T-cell (primary cell): Measurements from ENCODE around the gene SMYD1. TPM values are rescaled to one million over a fixed set of nuclear protein-coding genes. Genes with fewer than 3 reads are reported as not detected.
"Not testable (repeated sequence)": the region's sequence is repeated elsewhere in the genome, so short reads cannot be mapped to it uniquely, and the experiment has no call there.

Experiments
- ATAC-seq, 4 experiments: fragments of 200-7000 bp in 3 of 4; fragments of 150-1000 bp in 1 of 4; cut with Tn5 transposase; replicated peaks in 1 of 4; 1 replicate in 3 of 4; 2 replicates in 1 of 4; pipeline ENCODE4 v1.10.0; 2021; ENCODE audit warnings: moderate library complexity in 3 of 4, mild to moderate bottlenecking in 2 of 4, moderate number of reproducible peaks in 1 of 4
- CTCF ChIA-PET, 2 donors: fragments of 300-600 bp; sonication (Branson Sonifier 250); formaldehyde crosslinking; loops; one replicate each; lab custom pipeline; 2022; ENCODE audit warnings: antibody characterized with exemption in 2 of 2; lab: Charles Lee
- POLR2A ChIA-PET, 2 donors: fragments of 300-600 bp; sonication (Branson Sonifier 250); formaldehyde crosslinking; loops; one replicate each; lab custom pipeline; 2022; ENCODE audit warnings: antibody characterized with exemption in 2 of 2; lab: Charles Lee
- DNase-seq, 35 experiments: peaks; one replicate each; pipeline versions ENCODE4 v3.0.0 to v3.0.0-alpha.2; 2013 to 2023
- H3K27ac ChIP-seq: one replicate; pipeline ENCODE4 v1.5.1; 2013; ENCODE audit warnings: low read length
- H3K27me3 ChIP-seq, 2 experiments: replicated peaks in 1 of 2; 1 replicate in 1 of 2; 2 replicates in 1 of 2; pipeline versions ENCODE4 v1.6.1 to v1.7.0; 2013; ENCODE audit warnings: low read length in 1 of 2, mixed read lengths in 1 of 2; ENCODE audit not compliant: control insufficient read depth in 2 of 2, insufficient read depth in 2 of 2; ENCODE audit errors: extremely low read depth in 1 of 2
- H3K36me3 ChIP-seq, 2 donors: 1 replicate in 1 of 2; 2 replicates in 1 of 2; pipeline versions ENCODE4 v1.6.1 to v1.7.0; 2013; ENCODE audit warnings: low read length in 1 of 2; ENCODE audit not compliant: control insufficient read depth in 2 of 2, insufficient read depth in 1 of 2; ENCODE audit errors: extremely low read depth in 1 of 2
- H3K4me1 ChIP-seq, 2 experiments: 1 replicate in 1 of 2; 2 replicates in 1 of 2; pipeline versions ENCODE4 v1.6.1 to v1.7.0; 2013; ENCODE audit warnings: low read length in 2 of 2, mixed read lengths in 1 of 2; ENCODE audit not compliant: insufficient read depth in 2 of 2, control insufficient read depth in 1 of 2; ENCODE audit errors: extremely low read depth in 1 of 2
- H3K4me3 ChIP-seq, 2 donors: 1 replicate in 1 of 2; 2 replicates in 1 of 2; pipeline versions ENCODE4 v1.5.1 to v1.7.0; 2013; ENCODE audit warnings: mild to moderate bottlenecking in 2 of 2, low read length in 1 of 2, moderate library complexity in 1 of 2; ENCODE audit not compliant: control insufficient read depth in 1 of 2; ENCODE audit errors: extremely low read depth in 1 of 2
- H3K9me3 ChIP-seq: 2 replicates; pipeline ENCODE4 v1.7.0; 2013
- H3K27ac Mint-ChIP-seq, 2 donors: one replicate each; pipeline ENCODE4 v1.8.0; 2020 to 2021; ENCODE audit warnings: mild to moderate bottlenecking in 2 of 2, mixed read lengths in 2 of 2
- H3K27me3 Mint-ChIP-seq, 2 donors: one replicate each; pipeline ENCODE4 v1.8.0; 2021 to 2022; ENCODE audit warnings: mixed read lengths in 2 of 2
- H3K36me3 Mint-ChIP-seq: one replicate; pipeline ENCODE4 v1.8.0; 2021; ENCODE audit warnings: mixed read lengths
- H3K4me1 Mint-ChIP-seq, 3 donors: one replicate each; pipeline ENCODE4 v1.8.0; 2020 to 2022; ENCODE audit warnings: mixed read lengths in 3 of 3, mild to moderate bottlenecking in 1 of 3
- H3K4me3 Mint-ChIP-seq, 3 donors: one replicate each; pipeline ENCODE4 v1.8.0; 2020 to 2022; ENCODE audit warnings: mild to moderate bottlenecking in 3 of 3, mixed read lengths in 3 of 3, moderate library complexity in 3 of 3
- H3K9me3 Mint-ChIP-seq, 3 donors: one replicate each; pipeline ENCODE4 v1.8.0; 2020 to 2022; ENCODE audit warnings: mixed read lengths in 3 of 3
- WGBS: methylation state at CpG from one replicate; pipeline ENCODE4 v1.1.5; 2013; ENCODE audit warnings: missing lambda C conversion rate; ENCODE audit not compliant: insufficient coverage; 5-methylcytosine and 5-hydroxymethylcytosine counted together
- total RNA-seq, 35 experiments: library from RNA in 6 of 35; stranded (reverse) in 6 of 35; fragments of 120-200 nt in 1 of 35; gene quantifications; one replicate each; pipeline versions ENCODE4 v1.2.1 to v1.2.4 and lab custom pipeline; 2013 to 2026

SMYD1 gene
- total RNA-seq (not detected), total RNA-seq (lab: John Stamatoyannopoulos, UW) (0 to 0.07 (median 0) reads per million in 29 experiments)
- total RNA-seq (2013): 0.11 TPM

DNA sequence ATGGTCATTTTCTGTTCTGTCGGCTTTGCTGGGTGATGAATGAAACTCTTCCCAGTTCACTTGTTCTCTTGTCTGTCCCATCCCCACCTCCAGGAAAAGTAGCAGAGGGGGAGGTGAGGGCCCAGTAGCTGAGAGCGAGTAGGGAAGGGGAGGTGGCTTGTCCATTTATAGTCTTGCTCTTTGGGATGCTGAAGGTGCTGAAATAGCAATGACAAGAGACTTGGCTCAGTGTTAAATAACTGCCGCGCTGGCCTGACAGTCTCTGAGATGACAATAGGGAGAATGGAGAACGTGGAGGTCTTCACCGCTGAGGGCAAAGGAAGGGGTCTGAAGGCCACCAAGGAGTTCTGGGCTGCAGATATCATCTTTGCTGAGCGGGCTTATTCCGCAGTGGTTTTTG is at the start of gene SMYD1:
Gene SMYD1, plus strand, starts transcription at position 228 of the 400 bp plus-strand sequence. Its CDS starts 40 bp downstream, at position 268.
- CTCF ChIA-PET: no interaction called here
- H3K27me3 ChIP-seq: peaks cover 0 to 2% of the 10 kb centered on the region in 2 experiments
- no peak within 1 kb of the TSS for H3K27ac Mint-ChIP-seq

DNA sequence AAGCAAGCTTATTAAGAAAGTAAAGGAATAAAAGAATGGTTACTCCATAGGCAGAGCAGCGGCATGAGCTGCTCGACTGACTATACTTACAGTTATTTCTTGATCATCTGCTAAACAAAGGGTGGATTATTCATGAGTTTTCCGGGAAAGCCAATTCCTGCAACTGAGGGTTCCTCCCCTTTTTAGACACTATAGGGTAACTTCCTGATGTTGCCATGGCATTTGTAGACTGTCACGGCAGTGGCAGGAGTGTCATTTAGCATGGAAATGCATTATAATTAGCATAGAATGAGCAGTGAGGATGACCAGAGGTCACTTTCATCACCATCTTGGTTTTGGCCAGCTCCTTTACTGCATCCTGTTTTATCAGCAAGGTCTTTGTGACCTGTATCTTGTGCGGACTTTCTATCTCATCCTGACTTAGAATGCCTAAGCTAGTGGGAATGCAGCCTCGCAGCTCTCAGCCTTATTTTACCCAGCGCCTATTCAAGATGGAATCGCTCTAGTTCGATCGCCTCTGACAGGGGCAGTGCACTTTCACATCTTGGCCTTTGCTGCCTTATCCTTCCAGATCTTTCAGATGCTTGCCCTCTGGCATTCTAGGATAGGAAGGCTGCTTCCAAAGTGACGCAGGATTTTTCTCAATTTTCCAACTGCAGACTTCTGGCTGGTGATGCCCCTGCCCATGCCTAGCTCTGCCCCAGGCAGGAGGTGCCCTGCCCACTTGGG is 49.4 kb upstream of the SMYD1 start:
- CTCF ChIA-PET, DNase-seq, H3K27ac ChIP-seq, POLR2A ChIA-PET, H3K27ac Mint-ChIP-seq, H3K9me3 ChIP-seq, H3K4me3 ChIP-seq, H3K27me3 ChIP-seq, H3K36me3 Mint-ChIP-seq, H3K27me3 Mint-ChIP-seq, H3K9me3 Mint-ChIP-seq, ATAC-seq, H3K36me3 ChIP-seq: not testable (repeated sequence)
- peak overlapping the region; percentile 92 to 97 (median 95) for H3K4me3 Mint-ChIP-seq
- 96% methylated on average over 6 of the region's 11 CpGs for WGBS
- peaks cover 0 to 13% of the 10 kb centered on the region in 2 experiments for H3K4me1 ChIP-seq
- peaks cover 14 to 25% (median 21%) of the 10 kb centered on the region in 3 donors for H3K4me1 Mint-ChIP-seq

More for the DNA sequence above, at the start of gene SMYD1:
- POLR2A ChIA-PET: no interaction called here
- WGBS: 89% methylated on average over 4 of the region's 8 CpGs
- Histone ChIP-seq H3K9me3 (no peaks in the 10 kb centered on the region), H3K4me3 (no peak within 1 kb of the TSS), H3K36me3 (no peaks in the 10 kb centered on the region), H3K27ac (no peak within 1 kb of the TSS), H3K4me1 (no peaks in the 10 kb centered on the region)
- no peaks in the 10 kb centered on the region for H3K4me1 Mint-ChIP-seq
- H3K27me3 Mint-ChIP-seq: no peaks in the 10 kb centered on the region
- DNase-seq (no peak), ATAC-seq (no peak)
- no peaks in the 10 kb centered on the region for H3K36me3 Mint-ChIP-seq
- no peaks in the 10 kb centered on the region for H3K9me3 Mint-ChIP-seq
- H3K4me3 Mint-ChIP-seq: no peak within 1 kb of the TSS

DNA sequence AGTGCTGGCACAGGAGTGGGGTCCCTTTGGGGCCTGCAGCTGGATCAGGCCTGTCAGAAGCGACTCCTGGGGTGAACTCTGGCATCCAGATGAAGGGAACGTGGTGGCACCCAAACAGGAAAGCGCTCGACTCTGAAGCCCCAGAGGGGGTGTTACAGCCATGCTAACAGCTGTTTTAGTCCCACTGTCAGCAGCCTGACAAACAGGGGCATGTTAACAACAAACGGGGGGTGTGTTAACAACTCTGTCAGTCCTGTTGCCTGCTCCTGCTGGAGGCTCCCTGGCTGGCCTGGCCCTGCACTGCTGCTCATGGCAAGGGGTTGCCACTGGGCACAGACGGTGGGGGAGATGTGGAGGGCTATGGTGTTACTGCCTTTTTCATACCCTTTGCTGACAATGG is 48.7 kb upstream of the SMYD1 start:
- Mint-ChIP-seq H3K4me3 (no peak overlapping the region), H3K4me1 (peaks cover 14 to 25% (median 21%) of the 10 kb centered on the region in 3 donors), H3K9me3 (peaks cover 0 to 4% (median 0%) of the 10 kb centered on the region in 3 donors), H3K36me3 (peaks cover 3% of the 10 kb centered on the region), H3K27ac (no peak overlapping the region), H3K27me3 (no peaks in the 10 kb centered on the region)
- H3K4me1 ChIP-seq: peaks cover 0 to 13% of the 10 kb centered on the region in 2 experiments
- H3K9me3 ChIP-seq: no peaks in the 10 kb centered on the region
- DNase-seq (no peak), ATAC-seq (no peak)
- no peak overlapping the region for H3K4me3 ChIP-seq
- H3K27ac ChIP-seq: no peak overlapping the region
- H3K27me3 ChIP-seq: peaks cover 0 to 5% of the 10 kb centered on the region in 2 experiments
- ChIA-PET CTCF (no interaction called here), POLR2A (interaction anchor here in 1 of 2 donors (0.8 kb wide), 1 partner anchor 34 kb away, joined by 4 read pairs; no protein-coding TSS in a partner anchor)
- no peaks in the 10 kb centered on the region for H3K36me3 ChIP-seq
- 91% methylated on average over 6 of the region's 6 CpGs for WGBS

DNA sequence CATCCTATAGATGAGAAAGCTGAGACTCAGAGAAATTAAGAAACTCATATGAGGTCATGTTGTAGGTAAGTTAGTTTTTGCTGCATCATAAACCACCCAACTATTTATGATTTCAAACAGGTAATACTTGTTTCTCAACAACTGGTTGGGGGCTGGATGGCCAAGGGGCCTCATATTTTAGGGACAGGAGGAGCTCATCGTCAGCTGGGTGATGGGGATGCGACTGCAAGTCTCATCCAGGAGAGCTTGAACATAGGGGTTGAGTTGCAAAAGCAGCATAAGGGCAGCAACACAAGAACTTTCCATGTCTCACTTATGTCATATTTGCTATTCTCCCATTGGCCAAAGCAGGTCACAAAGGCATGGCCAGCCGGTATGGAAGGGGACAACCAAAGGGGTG is 47.6 kb upstream of the SMYD1 start:
- ChIA-PET CTCF (interaction anchor here in 1 of 2 donors (0.6 kb wide), 1 partner anchor 140 kb away, joined by 4 read pairs; no protein-coding TSS in a partner anchor), POLR2A (no interaction called here)
- no peak for ATAC-seq
- no peak overlapping the region for H3K4me3 ChIP-seq
- WGBS: no CpG with 5 or more reads among the region's 3 CpGs
- no peaks in the 10 kb centered on the region for H3K27me3 Mint-ChIP-seq
- no peak for DNase-seq
- H3K36me3 ChIP-seq: no peaks in the 10 kb centered on the region
- H3K9me3 ChIP-seq: no peaks in the 10 kb centered on the region
- no peak overlapping the region for H3K27ac Mint-ChIP-seq
- peaks cover 3% of the 10 kb centered on the region for H3K36me3 Mint-ChIP-seq
- H3K4me1 ChIP-seq: peaks cover 0 to 13% of the 10 kb centered on the region in 2 experiments
- peaks cover 0 to 4% (median 0%) of the 10 kb centered on the region in 3 donors for H3K9me3 Mint-ChIP-seq
- H3K27me3 ChIP-seq: peaks cover 0 to 5% of the 10 kb centered on the region in 2 experiments
- H3K27ac ChIP-seq: no peak overlapping the region
- H3K4me3 Mint-ChIP-seq: no peak overlapping the region
- H3K4me1 Mint-ChIP-seq: peaks cover 14 to 22% (median 21%) of the 10 kb centered on the region in 3 donors

DNA sequence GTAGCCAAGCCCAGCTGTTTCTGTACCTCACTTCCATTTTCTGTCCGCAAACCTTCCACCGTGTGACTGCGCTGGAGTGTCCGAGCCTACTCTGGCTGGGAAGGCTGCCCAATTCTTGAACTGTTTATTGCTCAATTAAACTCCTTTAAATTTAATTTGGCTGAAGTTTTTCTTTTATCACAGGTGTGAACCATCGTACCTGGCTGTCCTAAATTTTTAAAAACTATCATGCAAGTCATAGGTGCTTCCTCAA is 45.0 kb upstream of the SMYD1 start:
- WGBS: 100% methylated on average over 4 of the region's 5 CpGs
- POLR2A ChIA-PET: interaction anchor here in 1 of 2 donors (0.5 to 0.7 kb wide), 2 partner anchors 37 to 148 kb away, joined by 3 to 9 read pairs; partner anchors contain the start of gene THNSL2
- Mint-ChIP-seq H3K36me3 (peaks cover 16% of the 10 kb centered on the region), H3K4me1 (peaks cover 3 to 10% (median 8%) of the 10 kb centered on the region in 3 donors), H3K4me3 (no peak overlapping the region), H3K27ac (no peak overlapping the region), H3K9me3 (peaks cover 0 to 4% (median 0%) of the 10 kb centered on the region in 3 donors), H3K27me3 (no peaks in the 10 kb centered on the region)
- no peak for DNase-seq
- H3K4me3 ChIP-seq: no peak overlapping the region
- H3K4me1 ChIP-seq: peaks cover 0 to 1% of the 10 kb centered on the region in 2 experiments
- CTCF ChIA-PET: no interaction called here
- no peak overlapping the region for H3K27ac ChIP-seq
- no peaks in the 10 kb centered on the region for H3K9me3 ChIP-seq
- peaks cover 0 to 4% of the 10 kb centered on the region in 2 donors for H3K36me3 ChIP-seq
- H3K27me3 ChIP-seq: peaks cover 0 to under 1% of the 10 kb centered on the region in 2 experiments
- no peak for ATAC-seq

DNA sequence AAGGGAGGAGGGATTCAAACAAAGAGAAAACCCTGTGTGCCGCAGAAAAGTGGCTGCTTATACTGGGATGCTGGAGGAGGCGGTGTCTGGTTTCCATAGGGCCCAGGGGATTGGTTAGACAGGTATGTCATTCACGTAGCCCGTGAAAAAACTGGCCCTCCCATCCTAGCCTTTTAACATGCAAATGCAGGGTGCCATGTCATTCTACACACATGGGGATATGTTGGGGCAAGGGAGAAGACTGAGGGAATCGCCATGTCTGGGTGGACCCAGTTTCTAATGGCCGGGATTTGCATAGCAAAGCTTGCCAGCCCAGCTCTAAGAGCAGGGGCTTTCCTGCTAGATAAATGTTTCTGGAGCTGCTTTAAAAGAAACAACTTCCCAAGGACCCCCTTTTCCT is 43.1 kb upstream of the SMYD1 start:
- Histone ChIP-seq H3K9me3 (no peaks in the 10 kb centered on the region), H3K27me3 (no peaks in the 10 kb centered on the region), H3K36me3 (peaks cover 3 to 21% of the 10 kb centered on the region in 2 donors), H3K4me1 (no peaks in the 10 kb centered on the region), H3K27ac (no peak overlapping the region), H3K4me3 (no peak overlapping the region)
- Mint-ChIP-seq H3K27me3 (no peaks in the 10 kb centered on the region), H3K4me3 (no peak overlapping the region), H3K9me3 (peaks cover 0 to under 1% (median 0%) of the 10 kb centered on the region in 3 donors), H3K4me1 (peaks cover 7 to 15% (median 14%) of the 10 kb centered on the region in 3 donors), H3K36me3 (peaks cover 30% of the 10 kb centered on the region), H3K27ac (no peak overlapping the region)
- DNase-seq (no peak), ATAC-seq (no peak)
- ChIA-PET CTCF (interaction anchor here in 1 of 2 donors (0.7 kb wide), 1 partner anchor 8 kb away, joined by 3 read pairs; no protein-coding TSS in a partner anchor), POLR2A (no interaction called here)
- WGBS: no CpG with 5 or more reads among the region's 6 CpGs
